NK-92 (cell line): ENCODE results near the gene DST.

Source experiments
- DNase-seq: peaks from one replicate; lab custom pipeline; 2025; ENCODE audit not compliant: unreplicated experiment; lab: John Stamatoyannopoulos, UW

Gene DST

DNA sequence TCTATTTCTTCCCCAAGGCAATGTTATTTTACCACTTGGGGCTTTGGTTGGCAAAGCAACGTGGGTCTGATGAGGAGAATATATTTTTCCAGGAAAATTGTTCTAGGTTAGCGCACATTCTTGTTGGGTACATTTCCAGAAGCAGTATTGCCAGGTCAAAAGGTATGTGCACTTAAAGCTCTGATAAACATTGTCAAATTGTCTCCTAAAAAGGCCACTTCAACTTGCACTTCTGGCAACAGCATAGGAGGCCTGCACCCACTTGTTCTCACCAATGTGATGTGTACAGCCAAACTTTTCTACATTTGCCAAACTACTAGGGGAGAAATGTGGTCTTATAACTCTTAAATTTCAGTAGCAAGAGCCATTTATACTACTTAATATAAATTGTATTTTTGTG, 197.8 kb downstream of the DST start:
- DNase-seq = no peak

DNA sequence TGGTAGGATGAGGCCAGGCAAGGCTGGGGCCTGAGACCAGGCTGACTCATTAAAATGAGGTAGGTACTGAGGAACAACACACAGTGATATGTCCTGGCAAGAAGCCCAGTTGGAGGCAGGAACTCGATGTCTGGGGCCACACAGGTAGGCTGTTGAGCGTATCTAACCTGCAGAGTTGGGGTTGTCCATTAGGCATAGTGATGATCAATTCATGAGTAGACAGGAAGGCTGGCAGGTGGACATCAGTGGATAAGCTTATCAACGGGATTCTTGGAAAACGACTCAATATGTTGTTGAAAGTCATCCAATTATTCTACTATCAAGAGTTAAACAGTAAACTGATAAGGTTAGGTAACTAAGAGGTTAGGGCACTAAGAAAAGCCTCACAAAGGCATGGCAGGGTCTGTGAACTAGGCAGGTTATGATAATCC, 202.1 kb downstream of the DST start:
- no peak for DNase-seq

DNA sequence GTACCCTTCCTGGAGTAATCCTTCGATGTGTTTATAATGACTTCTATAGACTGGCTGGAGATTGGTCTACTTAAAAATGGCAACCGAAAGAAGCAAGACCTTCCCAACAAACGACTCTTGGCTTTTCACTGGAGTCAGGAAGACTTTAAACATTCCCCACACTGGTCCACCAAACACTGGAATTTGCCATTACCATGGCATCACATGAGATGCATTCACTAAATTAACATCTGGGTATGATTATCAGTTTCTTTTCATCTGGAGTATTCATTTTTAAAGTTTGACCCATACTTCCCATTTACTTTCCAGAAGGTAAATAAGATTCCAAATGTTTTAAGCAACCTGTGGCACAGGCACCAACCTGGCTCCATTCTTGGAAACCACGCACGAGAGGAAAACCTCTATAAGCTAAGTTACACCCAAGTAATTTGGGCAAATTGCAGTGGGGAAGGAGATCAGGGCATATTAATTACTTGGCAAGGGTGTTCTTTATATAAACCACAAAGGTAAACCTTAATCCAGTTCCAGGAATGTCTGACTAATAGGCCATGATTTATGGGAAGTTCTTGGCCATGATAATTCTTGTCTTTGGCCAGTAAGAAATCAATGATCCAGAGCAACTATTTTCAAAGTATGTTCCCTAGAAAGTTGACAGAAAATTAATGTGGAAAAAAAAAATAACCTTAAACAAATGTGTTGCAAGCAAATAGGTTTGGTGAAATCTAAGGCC, 205.4 kb downstream of the DST start:
- no peak for DNase-seq

DNA sequence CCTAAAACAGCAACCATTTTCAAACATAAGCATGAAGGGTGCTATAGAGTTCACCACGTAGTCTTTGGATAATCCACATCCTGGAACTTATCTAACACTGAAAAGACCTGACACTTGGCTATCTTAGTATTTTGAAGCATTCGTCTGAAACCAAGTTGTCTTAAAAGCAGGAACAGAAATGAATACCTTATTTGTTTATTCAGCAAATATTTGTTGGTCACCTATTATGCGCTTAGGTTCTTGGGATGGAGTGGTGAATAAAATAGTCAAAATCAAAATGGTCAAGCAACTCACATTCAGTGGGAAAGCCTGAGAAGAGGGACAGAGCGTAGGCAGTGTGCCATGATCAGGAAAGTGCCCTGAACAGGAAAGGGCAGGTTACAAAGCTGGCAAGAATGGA, 206.9 kb downstream of the DST start:
- DNase-seq = no peak

DNA sequence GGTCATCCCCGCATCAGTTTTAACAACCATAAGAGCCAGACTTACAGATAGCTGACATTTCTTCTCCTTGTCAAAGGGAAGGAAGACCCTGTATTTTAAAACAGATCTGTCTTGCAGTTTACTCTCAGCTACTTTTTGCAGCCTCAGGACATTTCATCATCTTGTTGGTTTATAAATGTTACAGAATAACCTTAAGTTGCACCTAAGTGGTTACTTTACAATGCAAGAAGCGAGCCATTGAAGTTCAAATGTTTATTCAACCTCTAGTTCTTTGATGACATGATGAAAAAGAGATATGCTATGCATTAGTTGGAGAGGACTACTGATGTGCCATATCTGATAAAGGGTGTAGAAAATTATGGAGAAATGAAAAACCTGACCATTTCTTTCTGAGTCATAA, 207.4 kb downstream of the DST start:
- DNase-seq = no peak

DNA sequence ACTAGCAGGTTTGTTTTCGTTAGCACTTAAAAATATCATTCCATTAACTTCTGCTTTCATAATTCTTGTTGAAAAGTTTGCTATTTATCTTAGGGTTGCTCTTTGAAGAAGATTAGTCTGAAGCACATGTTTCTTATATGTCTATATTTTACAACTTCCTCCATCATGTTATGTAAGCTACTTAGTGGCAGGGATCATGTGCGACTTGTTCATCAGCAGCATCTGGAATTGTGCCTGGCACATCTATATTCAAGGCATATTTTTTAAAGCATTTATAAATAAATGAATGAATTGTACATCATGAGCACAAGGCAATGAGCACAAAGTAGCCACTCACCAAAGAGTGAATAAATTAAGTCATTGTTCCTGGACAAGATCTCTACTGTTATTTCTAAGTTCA, 208.1 kb downstream of the DST start:
- no peak for DNase-seq

DNA sequence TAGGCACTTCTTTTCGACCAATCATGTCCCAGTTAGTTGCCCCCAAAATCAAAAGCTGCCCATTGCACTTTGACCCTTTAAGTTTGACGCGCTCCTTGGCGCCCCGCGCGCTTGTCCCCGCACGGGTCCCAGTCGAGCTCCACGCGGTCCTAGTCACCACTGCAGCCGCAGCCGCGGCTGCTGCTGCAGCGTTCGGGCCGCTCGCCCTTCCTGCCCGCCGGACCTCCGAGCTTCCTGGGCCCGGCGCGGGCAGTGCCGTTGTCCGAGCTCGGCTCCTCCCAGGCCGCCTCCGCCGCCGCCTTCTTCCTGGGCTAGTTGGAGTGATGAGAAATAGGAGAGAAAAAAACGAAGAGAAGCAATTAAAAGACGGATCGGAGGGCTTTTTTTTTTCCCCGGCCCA, 209.6 kb downstream of the DST start:
- DNase-seq = no peak

DNA sequence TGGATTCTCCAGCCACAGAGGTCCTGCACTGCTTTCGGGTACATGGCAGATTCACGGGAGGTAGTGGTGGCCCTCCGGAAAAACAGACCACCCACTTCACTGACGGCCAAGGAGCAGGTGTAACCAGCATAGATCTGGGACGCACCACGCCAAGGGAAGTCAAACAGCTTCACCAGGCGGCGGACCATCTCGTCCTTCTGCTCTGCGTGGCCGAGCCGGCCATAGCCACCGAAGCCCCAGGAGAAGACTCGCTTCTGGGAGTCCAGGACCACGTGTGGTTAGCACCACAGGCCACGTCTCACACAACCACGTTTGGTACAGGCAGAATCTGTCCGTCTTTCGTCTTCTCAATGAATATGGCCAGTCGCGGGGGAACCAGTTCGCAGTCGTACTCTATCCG, 210.5 kb downstream of the DST start:
- no peak for DNase-seq

DNA sequence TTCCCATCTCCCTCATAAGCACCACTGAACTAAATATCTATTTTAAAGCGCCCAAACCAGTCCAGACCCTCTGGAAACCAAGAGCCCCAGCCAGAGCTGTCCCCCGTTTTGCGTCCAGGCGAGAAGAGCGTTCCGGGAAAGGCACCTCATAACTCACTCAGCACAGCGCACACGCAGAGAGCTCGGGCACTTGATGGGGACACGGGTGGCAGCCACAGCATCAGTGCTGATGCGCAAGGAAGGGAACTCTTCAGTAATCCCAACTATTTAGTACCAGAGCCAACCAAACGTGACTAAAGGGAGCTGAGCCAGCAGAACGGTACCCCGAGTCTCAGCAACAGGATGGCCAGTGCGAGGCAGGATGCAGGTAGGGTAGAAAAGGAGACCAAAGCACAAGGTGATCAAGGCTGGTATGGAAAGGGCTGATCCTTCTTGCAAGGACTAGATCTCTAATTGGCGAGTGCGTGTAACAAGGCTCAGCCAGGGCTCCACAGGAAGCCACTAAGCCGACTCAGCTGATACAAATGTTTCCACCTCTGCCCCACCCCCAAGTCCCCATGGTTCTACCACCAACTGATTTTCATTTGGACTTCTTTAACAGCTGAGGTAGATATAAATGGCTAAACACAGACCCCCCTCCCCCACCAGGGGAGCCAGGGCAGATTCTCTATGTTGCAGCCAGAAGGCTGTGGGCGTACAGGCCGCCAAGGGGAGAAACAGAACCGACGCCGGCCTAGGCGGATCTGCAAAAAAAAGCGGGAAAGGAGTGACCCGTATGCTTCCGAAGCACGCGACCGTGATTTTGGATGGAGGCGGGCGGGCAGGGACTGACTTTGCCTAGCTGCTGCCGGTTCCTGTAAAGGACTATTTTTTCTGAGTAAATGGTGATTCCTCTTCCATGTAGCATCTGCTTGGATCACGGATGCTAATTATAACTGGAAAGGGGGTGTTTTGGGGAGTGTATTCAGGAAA, 211.8 kb downstream of the DST start:
- DNase-seq = no peak

DNA sequence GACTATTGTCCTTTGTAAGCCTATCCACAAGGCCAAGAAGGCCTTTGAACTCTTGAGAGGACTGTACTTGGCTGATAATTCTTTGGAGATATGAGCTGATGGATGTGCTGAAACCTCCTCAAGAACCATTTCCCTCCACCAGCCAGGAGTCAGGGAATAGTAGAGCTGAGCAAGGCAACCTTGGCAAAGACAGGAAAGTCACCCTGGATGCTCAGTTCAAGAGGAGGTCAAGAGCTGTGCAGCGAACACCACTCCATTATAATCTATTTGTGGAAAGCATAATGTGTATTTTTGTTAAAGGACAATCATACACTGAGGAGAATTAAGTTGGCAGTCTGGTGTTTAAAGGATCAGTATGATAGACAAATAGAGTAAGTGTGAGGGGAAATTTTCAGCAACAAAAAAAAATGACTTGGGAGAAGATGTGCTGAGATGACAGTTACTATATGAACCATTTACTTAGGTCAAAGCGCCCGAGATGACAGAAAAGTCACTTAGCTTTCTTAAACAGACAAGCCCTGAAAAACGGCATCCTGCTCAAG, 218.1 kb downstream of the DST start:
- no peak for DNase-seq

DNA sequence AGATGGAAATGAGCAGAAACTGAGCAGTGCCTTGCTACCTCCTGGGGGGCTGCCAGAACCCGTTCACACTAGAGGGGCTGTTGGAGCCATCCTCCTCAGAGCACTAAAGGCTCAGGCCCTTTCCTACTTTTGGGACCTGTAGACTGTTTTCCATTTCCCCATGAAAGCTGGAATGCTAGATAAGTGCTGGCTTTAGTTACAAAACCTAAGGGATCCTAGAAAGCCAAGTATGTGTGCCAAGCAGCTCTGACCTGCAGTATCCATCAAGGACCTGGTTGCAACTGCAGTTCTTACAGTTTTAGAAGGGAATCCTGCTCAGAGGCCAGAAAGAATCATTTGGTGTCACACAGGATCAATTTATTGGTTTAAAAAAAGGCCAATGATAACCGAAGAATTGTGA, 218.6 kb downstream of the DST start:
- no peak for DNase-seq

DNA sequence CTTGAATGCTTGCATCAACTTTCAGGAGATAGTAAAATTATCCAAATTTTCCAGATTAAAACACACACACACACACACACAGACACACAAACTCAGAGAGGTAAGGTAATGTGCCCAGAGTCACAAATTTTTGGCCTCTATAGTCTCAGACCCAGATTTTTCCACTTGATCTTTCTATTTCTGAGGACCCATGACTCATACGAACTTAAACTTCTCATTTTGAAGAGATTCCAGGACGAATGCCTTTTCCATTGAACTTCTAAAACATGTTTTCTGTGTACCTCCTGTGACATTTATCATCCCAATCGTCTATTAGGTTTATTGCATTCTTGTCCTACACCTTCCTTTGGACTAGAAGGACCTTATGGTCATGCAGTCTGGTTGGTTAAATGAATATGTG, 222.4 kb downstream of the DST start:
- no peak for DNase-seq

DNA sequence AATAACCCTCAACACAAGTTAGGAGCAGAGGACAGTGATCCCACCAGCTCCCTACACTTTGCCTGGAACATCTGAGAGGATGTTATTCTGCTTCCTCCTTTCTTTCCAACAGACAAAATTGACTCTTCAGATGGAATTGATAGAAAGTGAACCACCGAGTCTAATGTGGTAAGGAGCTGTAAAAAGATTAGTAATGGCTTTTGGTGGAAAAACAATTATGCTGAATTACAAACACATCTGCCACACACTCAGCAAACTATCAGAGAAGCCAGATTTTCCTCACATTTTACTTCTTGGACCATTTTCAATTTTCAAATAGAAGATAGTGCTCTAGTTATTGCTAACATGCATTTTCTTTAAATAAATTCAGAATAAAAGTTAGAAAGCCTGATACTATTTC, 223.5 kb downstream of the DST start:
- DNase-seq = no peak

DNA sequence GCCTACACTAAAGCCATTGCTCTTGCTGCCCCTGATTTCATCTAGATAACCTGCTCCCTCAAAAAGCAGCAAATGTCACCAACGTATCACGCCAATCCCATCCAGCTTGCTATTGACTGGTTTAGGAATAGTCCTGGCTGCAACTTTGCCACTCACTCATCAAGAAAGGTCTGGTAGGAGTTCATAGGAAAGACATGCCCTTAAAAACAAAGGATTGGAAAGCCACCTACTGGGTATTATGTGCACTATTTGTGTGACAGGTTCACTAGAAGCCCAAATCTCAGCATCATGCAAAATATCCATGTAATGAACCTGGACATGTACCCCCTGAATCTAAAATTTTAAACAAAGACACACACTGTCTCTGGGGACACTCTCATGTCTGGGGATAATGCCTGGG, 224.9 kb downstream of the DST start:
- DNase-seq = no peak

DNA sequence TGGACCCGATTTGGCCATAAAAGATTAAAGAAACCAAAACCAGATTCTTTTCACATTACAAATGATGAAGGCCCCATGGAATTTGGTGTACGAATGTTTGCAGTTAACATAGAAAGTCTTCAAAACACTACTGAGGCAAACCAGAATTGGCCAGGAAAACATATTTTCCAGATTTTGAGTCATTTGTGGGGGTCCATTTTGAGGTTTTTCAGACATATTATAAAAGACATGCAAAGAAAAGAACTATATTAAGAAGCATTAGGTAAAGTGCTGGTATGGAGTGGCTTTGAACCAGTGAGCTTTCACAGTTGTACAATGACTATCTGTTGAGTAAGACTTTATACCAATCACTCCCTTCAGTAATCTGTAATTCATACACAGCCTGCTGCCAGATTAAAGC, 226.4 kb downstream of the DST start:
- no peak for DNase-seq

DNA sequence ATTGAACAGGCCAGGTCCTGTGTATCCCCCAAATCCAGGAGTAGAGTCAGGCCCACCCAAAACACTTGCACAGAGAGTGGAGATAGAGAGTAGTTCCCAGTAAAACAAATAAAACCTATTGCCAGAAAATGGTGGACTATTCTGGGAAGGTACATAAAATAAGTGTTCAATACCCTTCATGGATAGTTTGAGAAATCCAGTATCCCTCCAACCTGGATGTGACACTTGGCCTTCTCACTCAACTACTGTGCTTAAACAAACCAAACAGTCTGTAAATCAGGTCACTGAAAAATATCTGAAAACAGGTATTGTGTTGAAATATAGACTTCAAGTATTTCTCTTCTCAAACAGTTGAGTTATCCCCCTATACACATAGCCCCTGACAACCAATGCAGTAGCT, 233.7 kb downstream of the DST start:
- DNase-seq = no peak
